Lung (tissue), 16 donors: ENCODE data around the gene CRX. TPM values are rescaled to one million over a fixed set of nuclear protein-coding genes. Genes with fewer than 3 reads are reported as not detected.
A peak's percentile ranks its signal among the peaks of the same experiment; 100 is the strongest.
"Not testable (repeated sequence)": the region's sequence is repeated elsewhere in the genome, so short reads cannot be mapped to it uniquely, and the experiment has no call there.

Experiments used
- ATAC-seq: fragments of 200-7000 bp; cut with Tn5 transposase; one replicate; pipeline ENCODE4 v1.9.1; 2020; ENCODE audit warnings: moderate number of reproducible peaks; ENCODE audit not compliant: insufficient read depth, low FRiP score
- DNase-seq, 3 donors: peaks; one replicate each; pipeline ENCODE4 v3.0.0-alpha.2; 2013 to 2017
- H3K27ac ChIP-seq, 2 donors: one replicate each; pipeline ENCODE4 v1.5.1; 2013; ENCODE audit warnings: mild to moderate bottlenecking in 2 of 2, moderate library complexity in 2 of 2, control low read depth in 1 of 2, inconsistent platforms in 1 of 2, low read depth in 1 of 2, low read length in 1 of 2
- H3K27me3 ChIP-seq, 3 donors: one replicate each; pipeline ENCODE4 v1.5.1; 2013; ENCODE audit warnings: low read length in 2 of 3; ENCODE audit not compliant: control insufficient read depth in 3 of 3, insufficient read depth in 3 of 3
- H3K36me3 ChIP-seq, 4 donors: one replicate each; pipeline ENCODE4 v1.5.1; 2013; ENCODE audit warnings: low read length in 4 of 4, mild to moderate bottlenecking in 1 of 4, moderate library complexity in 1 of 4; ENCODE audit not compliant: control insufficient read depth in 4 of 4, insufficient read depth in 4 of 4
- H3K4me1 ChIP-seq, 5 donors: one replicate each; pipeline ENCODE4 v1.5.1; 2013; ENCODE audit warnings: low read length in 5 of 5, mild to moderate bottlenecking in 2 of 5, moderate library complexity in 1 of 5; ENCODE audit not compliant: control insufficient read depth in 5 of 5, insufficient read depth in 5 of 5
- H3K4me3 ChIP-seq: one replicate; pipeline ENCODE4 v1.5.1; 2013; ENCODE audit warnings: mild to moderate bottlenecking, control low read depth, moderate library complexity
- H3K9ac ChIP-seq, 2 donors: one replicate each; pipeline ENCODE4 v1.5.1; 2013; ENCODE audit warnings: low read length in 2 of 2, control low read depth in 1 of 2; ENCODE audit not compliant: insufficient read depth in 1 of 2
- H3K9me3 ChIP-seq, 4 donors: one replicate each; pipeline ENCODE4 v1.5.1; 2013; ENCODE audit warnings: low read length in 3 of 4, mild to moderate bottlenecking in 1 of 4, moderate library complexity in 1 of 4; ENCODE audit not compliant: control insufficient read depth in 4 of 4, insufficient read depth in 3 of 4
- CTCF ChIP-seq: IDR thresholded peaks from 2 replicates; pipeline ENCODE4 v1.5.1; 2012; ENCODE audit warnings: mild to moderate bottlenecking; ENCODE audit errors: control extremely low read depth, extremely low read depth
- WGBS, 2 donors: extraction: QIAGEN DNeasy Blood & Tissue Kit; methylation state at CpG; one replicate each; pipeline ENCODE4 v1.1.7; 2013; 5-methylcytosine and 5-hydroxymethylcytosine counted together
- long read RNA-seq, 5 donors: transcript quantifications; one replicate each; lab custom pipeline, GENCODE V29; 2026
- polyA plus RNA-seq, 2 donors: library from polyadenylated mRNA; stranded (reverse); fragments of 200-250 nt; gene quantifications; one replicate each; pipeline ENCODE4 v1.2.1, GENCODE V29; 2013
- total RNA-seq, 2 donors: library from RNA; depleted of rRNA in 1 of 2; stranded (reverse); fragments of >200 nt in 1 of 2; gene quantifications; one replicate each; pipeline ENCODE4 v1.2.1, GENCODE V29; 2014 to 2021
- donor health status: control.
- donor health status: control.
- donor health status: Bipolar disorder and iron deficiency.
- donor health status: healthy.
- donor health status: DM: yes; HTN: yes; CAD: no.

CRX gene
- not detected for total RNA-seq
- polyA plus RNA-seq = under 1 TPM in 1 of 2 donors, not detected in 1; 0.02 TPM
- long read RNA-seq, donor 1 = 0 reads
- long read RNA-seq, donor 2 = 0 reads
- long read RNA-seq, donor 3 = 0 reads
- long read RNA-seq, donor 4 = 0 reads
- long read RNA-seq, donor 5 = 0 reads

GRCh38 chr19:47821460-47822020 lies at the start of gene CRX:
TSS of gene CRX (plus strand) at chr19:47821937. CDS start at chr19:47834444, 12,507 bp downstream.
- Histone ChIP-seq H3K9ac (no peak within 1 kb of the TSS), H3K4me3 (no peak within 1 kb of the TSS), H3K27me3 (peaks cover 0 to 21% (median 5%) of the 10 kb centered on the region in 3 donors), H3K9me3 (peaks cover 0 to 6% (median under 1%) of the 10 kb centered on the region in 4 donors), H3K36me3 (no peaks in the 10 kb centered on the region), H3K27ac (no peak within 1 kb of the TSS), H3K4me1 (no peaks in the 10 kb centered on the region)
- DNase-seq (no peak), ATAC-seq (no peak)
- TF ChIP-seq CTCF = no peak
- WGBS, 2 donors = 39 to 44% methylated on average over 15 of the region's 15 CpGs

GRCh38 chr19:47776568-47776967 lies 45.2 kb upstream of the CRX start:
- ATAC-seq (no peak), DNase-seq (peak in 2 of 3 donors; percentile 45 to 63)
- H3K4me1 ChIP-seq = peaks cover 0 to 16% (median 5%) of the 10 kb centered on the region in 5 donors

GRCh38 chr19:47777245-47778048 lies 44.3 kb upstream of the CRX start:
- peaks cover 0 to 15% (median 5%) of the 10 kb centered on the region in 4 donors for H3K36me3 ChIP-seq
- H3K9ac ChIP-seq, H3K4me3 ChIP-seq, DNase-seq, ATAC-seq, H3K9me3 ChIP-seq, H3K27me3 ChIP-seq: not testable (repeated sequence)
- peaks cover 0 to 19% (median 5%) of the 10 kb centered on the region in 5 donors for H3K4me1 ChIP-seq
- peak overlapping the region; percentile 97 to 98 for H3K27ac ChIP-seq
- WGBS, 2 donors = 60 to 86% methylated on average over 23 of the region's 23 CpGs

More at GRCh38 chr19:47776568-47776967, 45.2 kb upstream of the CRX start:
- peaks cover 0 to 10% (median 2%) of the 10 kb centered on the region in 4 donors for H3K36me3 ChIP-seq
- no peaks in the 10 kb centered on the region for H3K27me3 ChIP-seq
- H3K4me3 ChIP-seq = no peak overlapping the region
- H3K27ac ChIP-seq = peak overlapping the region in 1 of 2 donors; percentile 66
- H3K9ac ChIP-seq = no peak overlapping the region
- H3K9me3 ChIP-seq = no peaks in the 10 kb centered on the region
- no peak for TF ChIP-seq CTCF
- WGBS, 2 donors = 43 to 70% methylated on average over 4 of the region's 4 CpGs
